SH-SY5Y (cell line): ENCODE results near the gene CLIC6.

Experiments
- GATA2 ChIP-seq: IDR thresholded peaks from 2 replicates; pipeline ENCODE4 v1.6.1; 2011; ENCODE audit warnings: mild to moderate bottlenecking, low read depth, low read length
- GATA3 ChIP-seq: IDR thresholded peaks from 2 replicates; pipeline ENCODE4 v1.6.1; 2011; ENCODE audit warnings: low read depth, mild to moderate bottlenecking, low read length, moderate library complexity

- TF ChIP-seq GATA2 (no peak), GATA3 (no peak)
Measured at GRCh38 chr21:34726627-34727337, 58.0 kb downstream of the CLIC6 start.
